ENCODE measurements around the gene TBX18. TPM values are rescaled to one million over a fixed set of nuclear protein-coding genes. Genes with fewer than 3 reads are reported as not detected.

Gene TBX18
- total and polyA plus RNA-seq, 4 donors: 0.05 to 1.3 (median 0.21) TPM

- Histone ChIP-seq H3K27ac (ENCODE audit: low read depth in 1 of 2, low read length in 1 of 2) (no peak overlapping the region), H3K9me3 (ENCODE audit: control insufficient read depth in 4 of 4, insufficient read depth in 3 of 4, low read length in 3 of 4) (peaks cover 0 to 6% (median 0%) of the 10 kb centered on the region in 4 donors), H3K36me3 (ENCODE audit: control insufficient read depth in 4 of 4, insufficient read depth in 4 of 4, low read length in 4 of 4) (no peaks in the 10 kb centered on the region), H3K4me3 (no peak overlapping the region), H3K27me3 (ENCODE audit: control insufficient read depth in 3 of 3, insufficient read depth in 3 of 3, low read length in 2 of 3) (no peaks in the 10 kb centered on the region), H3K9ac (ENCODE audit: insufficient read depth in 1 of 2, low read length in 2 of 2) (no peak overlapping the region), H3K4me1 (ENCODE audit: control insufficient read depth in 5 of 5, insufficient read depth in 5 of 5, low read length in 5 of 5) (no peaks in the 10 kb centered on the region)
- no peak for DNase-seq
- TF ChIP-seq CTCF (IDR thresholded peaks at IDR 0.05; ENCODE audit: control extremely low read depth, extremely low read depth): no peak
- no peak for ATAC-seq (ENCODE audit: insufficient read depth, low FRiP score)
- WGBS, 2 donors: 65 to 68% methylated on average over 1 of the region's 1 CpG
Measured at GRCh38 chr6:84696166-84696565, 68.2 kb downstream of the TBX18 start.

GRCh38 chr6:84691978-84692623 lies 72.3 kb downstream of the TBX18 start:
- 86 to 87% methylated on average over 2 of the region's 2 CpGs for WGBS, 2 donors
- H3K9me3 ChIP-seq (ENCODE audit: control insufficient read depth in 4 of 4, insufficient read depth in 3 of 4, low read length in 3 of 4): peaks cover 0 to 2% (median 0%) of the 10 kb centered on the region in 4 donors
- H3K9ac ChIP-seq (ENCODE audit: insufficient read depth in 1 of 2, low read length in 2 of 2): no peak overlapping the region
- no peaks in the 10 kb centered on the region for H3K36me3 ChIP-seq (ENCODE audit: control insufficient read depth in 4 of 4, insufficient read depth in 4 of 4, low read length in 4 of 4)
- H3K4me3 ChIP-seq: no peak overlapping the region
- ATAC-seq (ENCODE audit: insufficient read depth, low FRiP score): no peak
- no peaks in the 10 kb centered on the region for H3K4me1 ChIP-seq (ENCODE audit: control insufficient read depth in 5 of 5, insufficient read depth in 5 of 5, low read length in 5 of 5)
- DNase-seq: no peak
- no peak overlapping the region for H3K27ac ChIP-seq (ENCODE audit: low read depth in 1 of 2, low read length in 1 of 2)
- no peak for TF ChIP-seq CTCF (IDR thresholded peaks at IDR 0.05; ENCODE audit: control extremely low read depth, extremely low read depth)
- no peaks in the 10 kb centered on the region for H3K27me3 ChIP-seq (ENCODE audit: control insufficient read depth in 3 of 3, insufficient read depth in 3 of 3, low read length in 2 of 3)

GRCh38 chr6:84688141-84688873 lies 76.1 kb downstream of the TBX18 start:
- Histone ChIP-seq H3K4me1 (ENCODE audit: control insufficient read depth in 5 of 5, insufficient read depth in 5 of 5, low read length in 5 of 5) (no peaks in the 10 kb centered on the region), H3K27ac (ENCODE audit: low read depth in 1 of 2, low read length in 1 of 2) (no peak overlapping the region), H3K9me3 (ENCODE audit: control insufficient read depth in 4 of 4, insufficient read depth in 3 of 4, low read length in 3 of 4) (peaks cover 0 to 4% (median 1%) of the 10 kb centered on the region in 4 donors), H3K4me3 (no peak overlapping the region), H3K9ac (ENCODE audit: insufficient read depth in 1 of 2, low read length in 2 of 2) (no peak overlapping the region), H3K27me3 (ENCODE audit: control insufficient read depth in 3 of 3, insufficient read depth in 3 of 3, low read length in 2 of 3) (no peaks in the 10 kb centered on the region), H3K36me3 (ENCODE audit: control insufficient read depth in 4 of 4, insufficient read depth in 4 of 4, low read length in 4 of 4) (no peaks in the 10 kb centered on the region)
- no peak for TF ChIP-seq CTCF (IDR thresholded peaks at IDR 0.05; ENCODE audit: control extremely low read depth, extremely low read depth)
- 38 to 61% methylated on average over 7 of the region's 7 CpGs for WGBS, 2 donors
- DNase-seq (no peak), ATAC-seq (ENCODE audit: insufficient read depth, low FRiP score) (no peak)
